Measurements from ENCODE around the gene SUGP2. TPM values are rescaled to one million over a fixed set of nuclear protein-coding genes. Genes with fewer than 3 reads are reported as not detected.

SUGP2 gene
- polyA plus RNA-seq, 3 donors from 2014 or later = 7.4 to 19.4 (median 7.9) TPM

DNA sequence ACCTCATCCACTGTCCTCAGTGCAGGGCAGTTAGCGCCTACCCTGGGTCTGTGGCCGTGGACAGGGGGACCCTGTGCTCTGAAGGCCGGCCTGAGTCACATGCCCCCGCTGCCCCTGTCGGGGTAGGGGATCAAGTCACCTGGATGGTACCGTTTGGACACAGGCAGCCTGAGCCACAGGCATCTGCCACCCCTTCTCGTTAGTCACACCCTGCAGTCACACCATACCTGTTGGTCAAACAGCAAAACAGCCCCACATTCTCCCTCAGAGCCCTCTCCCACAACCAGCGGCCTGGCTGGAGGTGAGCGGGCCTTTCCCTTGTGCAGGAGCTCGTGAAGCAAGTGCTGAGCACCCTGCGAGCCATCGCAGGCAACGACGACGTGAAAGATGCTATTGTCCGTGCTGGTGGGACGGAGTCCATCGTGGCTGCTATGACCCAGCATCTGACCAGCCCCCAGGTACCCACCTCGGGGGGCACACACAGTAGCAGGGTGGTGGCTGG, 21.7 kb upstream of the SUGP2 start:
- H3K27ac Mint-ChIP-seq = no peak overlapping the region
- no peaks in the 10 kb centered on the region for H3K4me1 Mint-ChIP-seq
- no peaks in the 10 kb centered on the region for H3K27me3 Mint-ChIP-seq (ENCODE audit: low read depth in 3 of 3)
- no peak overlapping the region for H3K4me3 Mint-ChIP-seq
- H3K9me3 Mint-ChIP-seq = no peaks in the 10 kb centered on the region
- H3K36me3 Mint-ChIP-seq = peaks cover 0 to 13% (median 5%) of the 10 kb centered on the region in 3 donors
- no peak for DNase-seq

DNA sequence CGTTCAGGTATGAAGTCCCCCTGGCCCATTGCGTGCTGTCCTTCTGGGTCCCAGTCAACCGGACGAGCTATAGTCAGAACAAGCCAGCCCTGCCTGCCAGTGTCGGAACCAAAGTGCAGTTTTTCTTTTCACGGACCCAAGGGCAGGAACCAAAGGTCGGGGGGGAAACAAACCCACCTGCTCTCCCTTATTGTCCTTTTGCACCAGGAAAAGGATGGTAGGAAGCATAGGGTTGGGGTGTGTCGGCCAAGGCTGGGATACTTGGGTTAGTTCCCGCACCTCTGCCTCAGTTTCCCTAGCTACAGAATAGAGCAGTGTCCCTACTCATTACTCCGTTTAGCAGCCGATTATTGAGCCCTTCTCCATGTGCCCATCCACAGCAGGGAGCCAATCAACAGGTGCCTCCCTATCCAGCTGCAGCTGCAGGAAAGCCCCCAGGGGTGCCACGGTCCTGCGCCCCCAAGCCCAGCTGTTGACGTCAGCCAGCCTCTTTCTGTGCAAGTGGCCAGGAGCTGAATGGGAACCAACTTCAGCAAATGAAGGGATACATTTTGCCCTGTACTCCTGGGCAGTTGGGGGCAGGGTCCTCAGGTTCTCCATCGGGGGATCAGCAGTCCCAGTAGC, 21.1 kb upstream of the SUGP2 start:
- Mint-ChIP-seq H3K4me1 (no peaks in the 10 kb centered on the region), H3K4me3 (no peak overlapping the region), H3K9me3 (no peaks in the 10 kb centered on the region), H3K27ac (no peak overlapping the region), H3K36me3 (peaks cover 0 to 13% (median 5%) of the 10 kb centered on the region in 3 donors), H3K27me3 (ENCODE audit: low read depth in 3 of 3) (no peaks in the 10 kb centered on the region)
- DNase-seq = no peak

DNA sequence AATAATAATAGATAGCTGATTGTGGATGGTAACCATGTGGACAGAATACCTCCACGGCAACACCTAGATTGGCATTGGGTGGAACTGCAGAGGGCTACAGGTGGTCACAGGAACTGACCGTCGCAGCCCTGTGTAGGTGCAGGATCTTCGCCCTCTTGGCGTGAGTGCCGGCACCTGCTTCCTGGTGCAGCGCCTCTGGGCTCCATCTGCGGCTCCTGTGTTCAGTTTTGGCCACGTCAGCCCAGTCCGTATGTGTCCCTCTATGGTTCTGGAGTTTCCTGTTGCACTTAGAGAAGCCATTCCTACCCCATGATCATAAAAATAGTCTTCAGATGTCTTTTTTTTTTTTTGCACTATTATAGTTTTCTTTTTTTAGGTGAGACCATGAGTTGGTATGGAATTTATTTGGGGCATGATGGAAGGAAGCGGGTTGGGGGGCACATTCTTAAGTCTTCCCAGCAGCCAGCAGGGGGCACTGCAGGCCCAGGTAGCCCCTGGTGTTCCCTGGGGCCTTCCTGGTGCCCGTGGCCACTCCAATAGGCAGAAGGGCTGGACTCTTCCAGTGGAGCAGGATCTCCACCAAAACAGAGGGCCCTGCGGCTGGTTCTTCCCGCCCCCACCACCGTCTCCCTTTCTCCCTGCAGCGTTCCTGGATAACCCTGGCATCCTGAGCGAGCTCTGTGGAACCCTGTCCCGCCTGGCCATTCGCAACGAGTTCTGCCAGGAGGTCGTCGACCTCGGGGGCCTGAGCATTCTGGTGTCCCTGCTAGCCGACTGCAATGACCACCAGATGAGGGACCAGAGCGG, 20.4 kb upstream of the SUGP2 start:
- Mint-ChIP-seq H3K4me1 (no peaks in the 10 kb centered on the region), H3K4me3 (no peak overlapping the region), H3K27ac (no peak overlapping the region), H3K27me3 (ENCODE audit: low read depth in 3 of 3) (no peaks in the 10 kb centered on the region), H3K9me3 (no peaks in the 10 kb centered on the region), H3K36me3 (peaks cover 0 to 14% (median 7%) of the 10 kb centered on the region in 3 donors)
- peak; percentile 58 to 70 (median 59) for DNase-seq

DNA sequence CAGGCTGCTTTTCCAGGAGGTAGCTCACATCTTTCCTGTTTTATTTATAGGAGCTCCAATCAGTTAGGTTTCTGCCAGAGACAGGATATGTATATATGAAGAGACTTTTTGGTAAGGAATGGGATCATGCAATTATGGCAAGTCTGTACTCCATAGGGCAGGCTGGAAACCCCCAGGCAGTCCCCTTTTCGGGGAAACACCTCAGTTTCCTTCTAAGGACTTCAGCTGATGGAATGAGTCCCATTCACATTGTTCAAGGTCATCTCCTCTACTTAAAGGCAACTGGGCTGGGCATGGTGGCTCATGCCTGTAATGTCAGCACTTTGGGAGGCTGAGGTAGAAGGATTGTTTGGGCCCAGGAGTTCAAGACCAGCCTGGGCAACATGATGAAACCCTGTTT, 19.6 kb upstream of the SUGP2 start:
- Mint-ChIP-seq H3K9me3 (no peaks in the 10 kb centered on the region), H3K36me3 (peaks cover 0 to 15% (median 10%) of the 10 kb centered on the region in 3 donors), H3K27ac (no peak overlapping the region), H3K4me3 (no peak overlapping the region), H3K4me1 (no peaks in the 10 kb centered on the region), H3K27me3 (ENCODE audit: low read depth in 3 of 3) (no peaks in the 10 kb centered on the region)
- no peak for DNase-seq

DNA sequence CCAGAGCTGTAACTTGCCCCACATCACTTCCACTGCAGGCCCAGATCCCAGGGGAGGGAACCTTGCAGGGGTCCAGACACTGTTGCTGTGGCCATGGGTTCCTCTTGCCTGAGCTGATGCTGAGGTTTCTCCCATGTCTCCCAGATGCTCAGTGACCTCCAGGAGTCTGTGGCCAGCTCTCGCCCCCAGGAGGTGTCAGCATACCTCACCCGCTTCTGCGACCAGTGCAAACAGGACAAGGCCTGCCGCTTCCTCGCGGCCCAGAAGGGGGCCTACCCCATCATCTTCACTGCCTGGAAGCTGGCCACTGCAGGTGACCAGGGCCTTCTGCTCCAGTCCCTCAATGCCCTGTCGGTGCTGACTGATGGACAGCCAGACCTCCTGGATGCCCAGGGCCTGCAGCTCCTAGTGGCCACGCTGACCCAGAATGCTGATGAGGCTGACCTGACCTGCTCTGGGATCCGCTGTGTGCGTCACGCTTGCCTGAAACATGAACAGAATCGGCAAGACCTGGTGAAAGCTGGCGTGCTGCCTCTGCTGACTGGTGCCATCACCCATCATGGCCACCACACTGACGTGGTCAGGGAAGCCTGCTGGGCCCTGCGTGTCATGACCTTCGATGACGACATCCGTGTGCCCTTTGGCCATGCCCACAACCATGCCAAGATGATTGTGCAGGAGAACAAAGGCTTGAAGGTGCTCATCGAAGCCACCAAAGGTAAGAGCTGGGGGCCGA, 18.3 kb upstream of the SUGP2 start:
- Mint-ChIP-seq H3K27ac (peak overlapping the region in 1 of 6 donors; percentile 4), H3K27me3 (ENCODE audit: low read depth in 3 of 3) (no peaks in the 10 kb centered on the region), H3K9me3 (no peaks in the 10 kb centered on the region), H3K36me3 (peaks cover 0 to 23% (median 10%) of the 10 kb centered on the region in 3 donors), H3K4me1 (no peaks in the 10 kb centered on the region), H3K4me3 (no peak overlapping the region)
- no peak for DNase-seq

DNA sequence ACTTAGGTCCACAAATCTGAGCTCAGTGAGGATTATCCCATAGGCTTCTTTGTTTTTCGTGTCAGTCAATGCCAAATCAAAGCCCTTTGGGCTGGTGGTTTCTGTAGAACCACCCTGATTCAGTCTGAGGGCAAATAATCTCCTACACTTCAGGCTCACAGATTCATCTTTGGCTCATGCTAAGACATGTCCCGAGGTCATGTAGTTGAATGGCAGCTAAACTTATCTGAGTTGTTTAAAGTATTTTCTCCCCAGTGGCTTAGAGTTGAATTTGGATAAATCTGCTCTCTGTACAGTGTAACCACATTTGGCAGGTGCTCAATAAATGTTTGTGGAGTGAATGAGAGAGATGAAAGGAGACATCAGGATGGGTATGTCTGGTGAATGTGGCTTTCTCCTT, 17.4 kb upstream of the SUGP2 start:
- H3K4me3 Mint-ChIP-seq = no peak overlapping the region
- no peaks in the 10 kb centered on the region for H3K4me1 Mint-ChIP-seq
- H3K9me3 Mint-ChIP-seq = no peaks in the 10 kb centered on the region
- no peaks in the 10 kb centered on the region for H3K27me3 Mint-ChIP-seq (ENCODE audit: low read depth in 3 of 3)
- DNase-seq = no peak
- peaks cover 0 to 23% (median 10%) of the 10 kb centered on the region in 3 donors for H3K36me3 Mint-ChIP-seq
- peak overlapping the region in 2 of 6 donors; percentile 4 to 49 for H3K27ac Mint-ChIP-seq

DNA sequence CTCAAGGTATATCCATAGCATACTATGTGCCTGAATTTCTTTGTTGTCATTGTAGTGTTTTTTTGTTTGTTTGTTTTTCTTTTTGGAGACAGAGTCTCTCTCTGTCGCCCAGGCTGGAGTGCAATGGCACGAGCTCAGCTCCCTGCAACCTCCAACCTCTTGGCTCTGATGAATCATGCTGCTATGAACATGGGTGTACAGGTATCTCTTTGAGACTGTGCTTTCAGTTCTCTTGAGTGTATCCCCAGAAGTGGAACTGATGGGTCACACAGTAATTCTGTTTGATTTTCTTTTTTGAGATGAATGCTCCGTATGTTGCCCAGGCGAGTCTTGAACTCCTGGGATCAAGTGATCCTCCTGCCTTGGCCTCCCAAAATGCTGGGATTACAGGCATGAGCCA, 16.8 kb upstream of the SUGP2 start:
- DNase-seq = no peak
- peaks cover 0 to 26% (median 12%) of the 10 kb centered on the region in 3 donors for H3K36me3 Mint-ChIP-seq
- H3K4me1 Mint-ChIP-seq = no peaks in the 10 kb centered on the region
- H3K27me3 Mint-ChIP-seq (ENCODE audit: low read depth in 3 of 3) = no peaks in the 10 kb centered on the region
- peak overlapping the region in 1 of 6 donors; percentile 49 for H3K27ac Mint-ChIP-seq
- H3K4me3 Mint-ChIP-seq = no peak overlapping the region
- H3K9me3 Mint-ChIP-seq = no peaks in the 10 kb centered on the region

DNA sequence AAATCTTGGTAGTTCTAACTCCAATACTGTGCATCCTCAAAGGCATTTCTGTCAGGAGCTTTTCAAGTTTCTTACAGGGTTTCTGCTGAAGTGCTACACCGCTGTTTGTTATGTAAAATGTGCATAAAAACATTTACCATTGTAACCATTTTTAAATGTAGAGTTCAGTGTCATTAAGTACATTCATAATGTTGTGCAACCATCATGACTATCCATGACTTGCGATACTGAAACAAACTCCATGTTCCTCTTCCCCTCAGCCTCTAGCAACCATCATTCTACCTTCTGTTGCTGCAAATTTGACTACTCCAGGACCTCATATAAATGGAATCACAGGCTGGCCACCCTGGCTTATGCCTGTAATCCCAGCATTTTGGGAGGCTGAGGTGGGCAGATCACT, 16.1 kb upstream of the SUGP2 start:
- Mint-ChIP-seq H3K27ac (no peak overlapping the region), H3K36me3 (peaks cover 4 to 31% (median 14%) of the 10 kb centered on the region in 3 donors)

DNA sequence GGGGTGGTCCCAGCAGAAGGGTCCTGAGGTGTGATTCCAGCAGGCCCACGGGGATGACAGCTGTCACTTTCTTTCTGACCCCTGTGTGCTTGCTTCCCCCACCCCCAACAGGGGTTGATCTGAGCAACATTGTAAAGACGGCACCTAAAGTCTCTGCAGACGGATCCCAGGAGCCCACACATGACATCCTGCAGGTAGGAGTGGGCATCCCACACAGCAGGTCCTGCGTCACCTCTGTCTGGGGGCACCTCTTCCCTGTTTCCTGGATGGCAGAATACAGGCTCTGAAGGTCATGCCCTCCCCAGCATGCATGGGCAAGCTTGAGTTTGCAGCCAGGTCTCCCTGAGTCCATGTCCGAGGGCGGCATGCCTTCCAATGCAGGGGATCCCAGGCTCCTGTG, 10.6 kb upstream of the SUGP2 start:
- DNase-seq = no peak
- Mint-ChIP-seq H3K36me3 (peaks cover 4 to 25% (median 13%) of the 10 kb centered on the region in 3 donors), H3K27me3 (ENCODE audit: low read depth in 3 of 3) (peaks cover 0 to 3% (median 0%) of the 10 kb centered on the region in 3 donors), H3K9me3 (no peaks in the 10 kb centered on the region), H3K4me1 (peaks cover 20 to 22% of the 10 kb centered on the region in 2 donors), H3K4me3 (no peak overlapping the region), H3K27ac (no peak overlapping the region)

More for the DNA sequence above, 16.1 kb upstream of the SUGP2 start:
- Mint-ChIP-seq H3K4me3 (no peak overlapping the region), H3K4me1 (no peaks in the 10 kb centered on the region), H3K9me3 (no peaks in the 10 kb centered on the region), H3K27me3 (ENCODE audit: low read depth in 3 of 3) (no peaks in the 10 kb centered on the region)
- no peak for DNase-seq

DNA sequence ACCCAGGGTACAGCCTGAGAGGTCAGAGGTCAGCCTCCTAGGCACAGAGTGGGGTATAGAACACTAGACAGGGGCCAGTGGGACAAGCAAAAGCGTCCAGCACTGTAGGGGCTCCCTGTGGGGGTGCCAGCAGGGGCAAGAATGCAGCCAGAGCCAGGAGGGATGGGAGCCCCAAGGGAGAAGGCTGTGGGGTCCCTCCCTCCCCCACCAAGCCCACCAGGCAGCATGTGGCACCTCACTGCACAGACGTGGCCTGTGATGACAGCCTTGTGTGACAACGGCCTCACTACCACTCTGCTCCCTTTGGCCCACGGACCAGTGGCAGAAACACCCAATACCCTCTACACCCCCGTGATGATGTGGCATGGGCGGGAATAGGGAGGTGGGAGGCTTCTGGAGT, 10.2 kb upstream of the SUGP2 start:
- H3K4me3 Mint-ChIP-seq = no peak overlapping the region
- H3K36me3 Mint-ChIP-seq = peaks cover 4 to 23% (median 10%) of the 10 kb centered on the region in 3 donors
- H3K9me3 Mint-ChIP-seq = no peaks in the 10 kb centered on the region
- H3K27ac Mint-ChIP-seq = no peak overlapping the region
- DNase-seq = no peak
- peaks cover 21 to 22% of the 10 kb centered on the region in 2 donors for H3K4me1 Mint-ChIP-seq
- peaks cover 0 to 3% (median 0%) of the 10 kb centered on the region in 3 donors for H3K27me3 Mint-ChIP-seq (ENCODE audit: low read depth in 3 of 3)

DNA sequence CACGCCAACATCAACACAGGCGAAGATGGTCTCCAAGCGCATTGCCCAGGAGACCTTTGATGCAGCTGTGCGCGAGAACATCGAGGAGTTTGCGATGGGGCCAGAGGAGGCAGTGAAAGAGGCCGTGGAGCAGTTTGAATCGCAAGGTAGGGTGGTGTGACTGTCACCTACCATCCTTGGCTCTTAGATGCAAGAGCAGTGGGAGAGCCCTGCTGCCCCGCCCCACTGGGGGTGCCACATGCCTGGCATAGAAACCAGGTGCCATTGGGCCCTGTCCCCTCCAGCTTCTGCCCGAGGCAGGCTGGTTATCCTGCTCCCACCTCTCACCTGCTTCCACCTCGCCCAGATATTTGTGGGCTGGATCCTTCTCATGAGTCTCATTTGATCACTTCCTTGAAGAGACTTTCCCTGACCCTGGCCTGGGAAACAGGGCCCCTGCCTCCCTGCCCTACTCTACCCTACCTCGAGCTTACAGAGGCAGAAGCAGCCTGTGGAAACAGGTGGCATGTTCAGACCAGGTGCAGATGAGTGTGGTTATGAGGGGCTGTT, 9.5 kb upstream of the SUGP2 start:
- Mint-ChIP-seq H3K27me3 (ENCODE audit: low read depth in 3 of 3) (peaks cover 0 to 3% (median 0%) of the 10 kb centered on the region in 3 donors), H3K27ac (peak overlapping the region in 1 of 6 donors; percentile 58), H3K4me3 (no peak overlapping the region), H3K9me3 (no peaks in the 10 kb centered on the region), H3K36me3 (peaks cover 4 to 23% (median 9%) of the 10 kb centered on the region in 3 donors), H3K4me1 (peaks cover 21 to 22% of the 10 kb centered on the region in 2 donors)
- DNase-seq = no peak

DNA sequence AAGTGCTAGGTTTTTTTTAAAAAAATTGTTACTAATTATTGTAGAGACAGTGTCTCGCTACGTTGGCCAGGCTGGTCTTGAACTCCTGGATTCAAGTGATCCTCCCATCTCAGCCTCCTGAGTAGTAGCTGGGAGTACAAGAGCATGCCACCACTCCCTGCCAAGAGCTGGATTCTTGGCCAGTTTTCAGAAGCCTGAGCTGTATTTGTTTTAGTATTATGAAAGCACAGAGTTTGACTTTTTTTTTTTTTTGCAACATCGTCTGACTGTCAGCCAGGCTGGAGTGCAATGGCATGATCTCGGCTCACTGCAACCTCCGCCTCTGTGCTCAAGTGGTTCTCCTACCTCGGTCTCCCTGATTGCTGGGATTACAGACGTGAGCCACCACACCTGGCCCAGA, 7.1 kb upstream of the SUGP2 start:
- Mint-ChIP-seq H3K4me3 (peak overlapping the region; percentile 42 to 69 (median 66)), H3K9me3 (no peaks in the 10 kb centered on the region), H3K27me3 (ENCODE audit: low read depth in 3 of 3) (peaks cover 0 to 4% (median 0%) of the 10 kb centered on the region in 3 donors), H3K27ac (peak overlapping the region; percentile 84 to 90 (median 87)), H3K4me1 (peaks cover 25 to 32% of the 10 kb centered on the region in 2 donors), H3K36me3 (peaks cover 4 to 17% (median 9%) of the 10 kb centered on the region in 3 donors)
- DNase-seq = no peak

DNA sequence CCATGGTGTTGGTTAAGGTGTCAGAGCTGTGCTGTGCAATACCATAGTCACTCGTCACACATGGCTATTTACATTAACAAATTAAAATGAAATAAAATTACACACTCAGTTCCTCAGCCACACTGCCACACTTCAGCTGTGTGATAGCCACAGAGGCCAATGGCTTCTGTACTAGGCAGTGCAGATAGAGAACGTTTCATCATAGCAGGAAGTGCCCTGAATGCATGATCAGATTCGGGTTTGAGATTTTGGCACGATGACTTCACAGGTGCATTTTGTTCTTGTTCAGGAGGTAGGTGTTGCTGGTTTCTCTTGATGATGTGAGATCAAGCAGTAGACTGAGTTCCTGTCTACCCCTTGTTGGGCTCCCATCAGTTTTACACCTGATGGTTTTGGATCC, 6.6 kb upstream of the SUGP2 start:
- peaks cover 25 to 33% of the 10 kb centered on the region in 2 donors for H3K4me1 Mint-ChIP-seq
- peak overlapping the region; percentile 42 to 69 (median 66) for H3K4me3 Mint-ChIP-seq
- H3K36me3 Mint-ChIP-seq = peaks cover 4 to 13% (median 5%) of the 10 kb centered on the region in 3 donors
- peaks cover 0 to 4% (median 0%) of the 10 kb centered on the region in 3 donors for H3K27me3 Mint-ChIP-seq (ENCODE audit: low read depth in 3 of 3)
- peak overlapping the region; percentile 84 to 90 (median 87) for H3K27ac Mint-ChIP-seq
- H3K9me3 Mint-ChIP-seq = no peaks in the 10 kb centered on the region
- peak; percentile 64 to 79 (median 76) for DNase-seq

All from immature natural killer cell (primary cell).